HG02943 (cell line): ENCODE data around the gene CUL9.
A peak's percentile ranks its signal among the peaks of the same experiment; 100 is the strongest.
"Not testable (repeated sequence)": the region's sequence is repeated elsewhere in the genome, so short reads cannot be mapped to it uniquely, and the experiment has no call there.

Experiments used
- ATAC-seq: cut with Tn5 transposase; IDR thresholded peaks from one replicate; pipeline ENCODE4 v1.9.1; 2021; ENCODE audit warnings: mild to moderate bottlenecking, low read depth, moderate library complexity; ENCODE audit not compliant: unreplicated experiment

Gene CUL9

GRCh38 chr6:43181942-43182860, at the start of gene CUL9:
TSS of gene CUL9 (plus strand) at chr6:43182196. CDS start at chr6:43184311, 2,115 bp downstream.
- ATAC-seq: no peak

GRCh38 chr6:43138267-43138666, 43.7 kb upstream of the CUL9 start:
- ATAC-seq: no peak

- not testable (repeated sequence) for ATAC-seq
Measured at GRCh38 chr6:43139973-43140372, 42.0 kb upstream of the CUL9 start.

GRCh38 chr6:43141644-43142043, 40.4 kb upstream of the CUL9 start:
- no peak for ATAC-seq

- no peak for ATAC-seq
Measured at GRCh38 chr6:43142101-43142500, 39.9 kb upstream of the CUL9 start.

GRCh38 chr6:43143235-43144128, 38.5 kb upstream of the CUL9 start:
- no peak for ATAC-seq

- ATAC-seq: no peak
Measured at GRCh38 chr6:43144879-43145278, 37.1 kb upstream of the CUL9 start.

GRCh38 chr6:43146261-43146660, 35.7 kb upstream of the CUL9 start:
- ATAC-seq: no peak

- no peak for ATAC-seq
Measured at GRCh38 chr6:43146709-43147688, 35.0 kb upstream of the CUL9 start.

- no peak for ATAC-seq
Measured at GRCh38 chr6:43147691-43148477, 34.1 kb upstream of the CUL9 start.

- ATAC-seq: no peak
Measured at GRCh38 chr6:43149265-43149664, 32.7 kb upstream of the CUL9 start.

- ATAC-seq: no peak
Measured at GRCh38 chr6:43150051-43150751, 31.8 kb upstream of the CUL9 start.

- ATAC-seq: no peak
Measured at GRCh38 chr6:43159599-43159998, 22.4 kb upstream of the CUL9 start.

GRCh38 chr6:43163899-43164298, 18.1 kb upstream of the CUL9 start:
- no peak for ATAC-seq

- no peak for ATAC-seq
Measured at GRCh38 chr6:43170417-43170930, 11.5 kb upstream of the CUL9 start.

- ATAC-seq: peak; percentile 59
Measured at GRCh38 chr6:43170931-43171706, 10.9 kb upstream of the CUL9 start, which contains the start of gene SRF. TSS of gene SRF (plus strand) at chr6:43171269. CDS start at chr6:43171657, 388 bp downstream.

GRCh38 chr6:43171707-43172103, 10.3 kb upstream of the CUL9 start:
- ATAC-seq: peak; percentile 1
